Measurements from ENCODE around the gene ARHGAP24. TPM values are rescaled to one million over a fixed set of nuclear protein-coding genes. Genes with fewer than 3 reads are reported as not detected.

The ARHGAP24 gene
- polyA plus RNA-seq, 1 of the 3 experiments (the other 2 are of a cell fraction): 1.4 TPM

- H3K9me2 ChIP-seq: no peaks in the 10 kb centered on the region
- H3F3A ChIP-seq (replicated peaks; ENCODE audit: insufficient read depth): no peaks in the 10 kb centered on the region
- no peaks in the 10 kb centered on the region for H3K9me3 ChIP-seq
- no peak overlapping the region for H3K27ac ChIP-seq (ENCODE audit: low read depth in 2 of 2, low read length in 1 of 2)
- no peaks in the 10 kb centered on the region for H3K27me3 ChIP-seq (ENCODE audit: insufficient read depth)
- H3K4me3 ChIP-seq (ENCODE audit: low read depth in 2 of 2, low read length in 1 of 2): no peak overlapping the region
- no peaks in the 10 kb centered on the region for H4K20me1 ChIP-seq (ENCODE audit: insufficient read depth)
- no peak overlapping the region for H2AFZ ChIP-seq (ENCODE audit: low read depth)
- TF ChIP-seq NFIC (IDR thresholded peaks at IDR 0.05; ENCODE audit: borderline replicate concordance) (no peak), CTCF (IDR thresholded peaks at IDR 0.05) (no peak), JUND (IDR thresholded peaks at IDR 0.05) (no peak), ELF1 (IDR thresholded peaks at IDR 0.05) (no peak), MEF2A (IDR thresholded peaks at IDR 0.05; ENCODE audit: borderline replicate concordance, low read depth) (no peak), NRF1 (IDR thresholded peaks at IDR 0.05; ENCODE audit: low read depth, low read length) (no peak), CHD2 (IDR thresholded peaks at IDR 0.05; ENCODE audit: low read length, partially characterized antibody) (no peak)
- H3K4me2 ChIP-seq: no peak overlapping the region
- no peak for DNase-seq
- ChIA-PET CTCF (no interaction called here), POLR2A (no interaction called here)
- 94% methylated on average over 2 of the region's 2 CpGs for WGBS (ENCODE audit: low lambda C conversion rate)
- H3K9ac ChIP-seq: no peak overlapping the region
- no peaks in the 10 kb centered on the region for H3K4me1 ChIP-seq (ENCODE audit: control insufficient read depth in 1 of 2, insufficient read depth in 2 of 2, low read depth in 1 of 2, low read length in 1 of 2)
- no peaks in the 10 kb centered on the region for H3K79me2 ChIP-seq (ENCODE audit: insufficient read depth)
- H3K36me3 ChIP-seq (replicated peaks in 1 of 2; ENCODE audit: control insufficient read depth in 1 of 2, insufficient read depth in 2 of 2, low read length in 1 of 2): no peaks in the 10 kb centered on the region
Measured at GRCh38 chr4:85854546-85854945, 379.6 kb downstream of the ARHGAP24 start.

GRCh38 chr4:85860066-85860740 lies 385.3 kb downstream of the ARHGAP24 start:
- TF ChIP-seq USF2 (IDR thresholded peaks at IDR 0.05; ENCODE audit: borderline replicate concordance, low read depth, low read length) (no peak), SMC3 (IDR thresholded peaks at IDR 0.05; ENCODE audit: low read depth, low read length) (no peak), TCF12 (IDR thresholded peaks at IDR 0.05) (peak; percentile 28), FOSL2 (IDR thresholded peaks at IDR 0.05; ENCODE audit: borderline replicate concordance, low read depth) (peak; percentile 35; the same call in 1 of the 2 replicates), JUND (IDR thresholded peaks at IDR 0.05) (no peak), EP300 (IDR thresholded peaks at IDR 0.05; ENCODE audit: borderline replicate concordance in 1 of 2, low read depth in 1 of 2, low read length in 1 of 2) (peak in 1 of 2 experiments; percentile 12; a peak in 1 of 4 replicates), RXRA (IDR thresholded peaks at IDR 0.05; ENCODE audit: borderline replicate concordance, low read depth) (no peak), MEF2A (IDR thresholded peaks at IDR 0.05; ENCODE audit: borderline replicate concordance, low read depth) (peak; percentile 62)
- H3K79me2 ChIP-seq (ENCODE audit: insufficient read depth): no peaks in the 10 kb centered on the region
- H4K20me1 ChIP-seq (ENCODE audit: insufficient read depth): no peaks in the 10 kb centered on the region
- no peaks in the 10 kb centered on the region for H3K27me3 ChIP-seq (ENCODE audit: insufficient read depth)
- H2AFZ ChIP-seq (ENCODE audit: low read depth): peak overlapping the region; percentile 24; the same call in 1 of the 2 replicates
- H3K9me3 ChIP-seq: no peaks in the 10 kb centered on the region
- no peaks in the 10 kb centered on the region for H3K36me3 ChIP-seq (replicated peaks in 1 of 2; ENCODE audit: control insufficient read depth in 1 of 2, insufficient read depth in 2 of 2, low read length in 1 of 2)
- ChIA-PET CTCF (interaction anchor here (0.6 to 3.0 kb wide), 3 partner anchors 17 to 97 kb away, joined by 3 to 12 read pairs (median 3); no protein-coding TSS in a partner anchor), POLR2A (no interaction called here)
- H3K9ac ChIP-seq: no peak overlapping the region; the same call in 1 of the 2 replicates
- H3K4me1 ChIP-seq (ENCODE audit: control insufficient read depth in 1 of 2, insufficient read depth in 2 of 2, low read depth in 1 of 2, low read length in 1 of 2): no peaks in the 10 kb centered on the region; a peak in 1 of 4 replicates
- H3K9me2 ChIP-seq: no peaks in the 10 kb centered on the region
- H3F3A ChIP-seq (replicated peaks; ENCODE audit: insufficient read depth): peaks cover 9% of the 10 kb centered on the region
- 28% methylated on average over 6 of the region's 6 CpGs for WGBS (ENCODE audit: low lambda C conversion rate)
- 0 out of 4 replicates have a peak overlapping the region, but pooled peaks of 1 of the 2 experiments have one; percentile 9 for H3K4me3 ChIP-seq (ENCODE audit: low read depth in 2 of 2, low read length in 1 of 2)
- no peak for DNase-seq
- peak overlapping the region in 1 of 2 experiments; percentile 74; a peak in 2 of 4 replicates for H3K27ac ChIP-seq (ENCODE audit: low read depth in 2 of 2, low read length in 1 of 2)
- H3K4me2 ChIP-seq: peak overlapping the region; percentile 62

Data from SK-N-SH (cell line).